ENCODE results near the gene CSNK1D.

GRCh38 chr17:82267575-82268379, 5.7 kb downstream of the CSNK1D start:
- TF ChIP-seq CTCF (conservative IDR thresholded peaks at IDR 0.05; ENCODE audit: low read depth in 2 of 2) = 0 out of 4 replicates have a peak, but pooled peaks have one; percentile 6 to 12
- no peak for TF ChIP-seq EZH2 (IDR thresholded peaks at IDR 0.05; ENCODE audit: low read depth, unreplicated experiment)
- no peak for TF ChIP-seq POLR2AphosphoS5 (IDR thresholded peaks at IDR 0.05; ENCODE audit: low read depth)
